Fibroblast of the aortic adventitia (primary cell): ENCODE measurements around the gene TRAF1. TPM values are rescaled to one million over a fixed set of nuclear protein-coding genes. Genes with fewer than 3 reads are reported as not detected.

Experiments
- DNase-seq: peaks from one replicate; pipeline ENCODE4 v3.0.0-alpha.2; 2010; ENCODE audit warnings: low read depth
- H3K4me3 ChIP-seq: 2 replicates; pipeline ENCODE4 v1.5.1; 2011; ENCODE audit warnings: low read depth, mild to moderate bottlenecking, control low read depth, low read length, moderate library complexity
- total RNA-seq: library from RNA; depleted of rRNA; stranded (reverse); fragments of >200 nt; gene quantifications from 2 replicates; pipeline ENCODE4 v1.2.3, GENCODE V29; 2012; ENCODE audit warnings: low replicate concordance
- TF ChIP-seq, protein P1 (sequence below): IDR thresholded peaks from 2 replicates; pipeline ENCODE4 v1.5.1; 2011; ENCODE audit warnings: mild to moderate bottlenecking, low read length, control low read depth, inconsistent platforms; ENCODE audit not compliant: insufficient read depth

TRAF1 gene
- total RNA-seq, 1 donor = 8.5 TPM

DNA sequence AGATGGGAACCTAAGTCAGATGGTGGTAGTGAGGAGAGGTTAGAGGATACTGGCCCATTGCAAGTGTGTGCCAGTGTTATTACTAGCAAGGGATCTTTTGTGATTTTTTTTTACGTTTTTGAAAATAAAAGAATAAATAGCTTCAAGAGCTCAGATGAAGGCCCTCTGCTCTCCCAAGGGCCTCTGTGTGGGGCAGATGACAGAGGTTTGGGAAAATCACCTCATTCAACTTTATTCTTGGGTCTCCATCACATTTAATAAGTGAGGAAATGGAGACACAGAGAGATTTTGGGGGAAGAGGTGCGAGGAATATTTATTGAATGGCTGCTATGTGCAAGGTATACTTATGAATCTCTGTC lies 10.1 kb upstream of the TRAF1 start:
- DNase-seq = no peak
- TF ChIP-seq, protein P1, sequence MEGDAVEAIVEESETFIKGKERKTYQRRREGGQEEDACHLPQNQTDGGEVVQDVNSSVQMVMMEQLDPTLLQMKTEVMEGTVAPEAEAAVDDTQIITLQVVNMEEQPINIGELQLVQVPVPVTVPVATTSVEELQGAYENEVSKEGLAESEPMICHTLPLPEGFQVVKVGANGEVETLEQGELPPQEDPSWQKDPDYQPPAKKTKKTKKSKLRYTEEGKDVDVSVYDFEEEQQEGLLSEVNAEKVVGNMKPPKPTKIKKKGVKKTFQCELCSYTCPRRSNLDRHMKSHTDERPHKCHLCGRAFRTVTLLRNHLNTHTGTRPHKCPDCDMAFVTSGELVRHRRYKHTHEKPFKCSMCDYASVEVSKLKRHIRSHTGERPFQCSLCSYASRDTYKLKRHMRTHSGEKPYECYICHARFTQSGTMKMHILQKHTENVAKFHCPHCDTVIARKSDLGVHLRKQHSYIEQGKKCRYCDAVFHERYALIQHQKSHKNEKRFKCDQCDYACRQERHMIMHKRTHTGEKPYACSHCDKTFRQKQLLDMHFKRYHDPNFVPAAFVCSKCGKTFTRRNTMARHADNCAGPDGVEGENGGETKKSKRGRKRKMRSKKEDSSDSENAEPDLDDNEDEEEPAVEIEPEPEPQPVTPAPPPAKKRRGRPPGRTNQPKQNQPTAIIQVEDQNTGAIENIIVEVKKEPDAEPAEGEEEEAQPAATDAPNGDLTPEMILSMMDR = no peak
- no peak overlapping the region for H3K4me3 ChIP-seq

DNA sequence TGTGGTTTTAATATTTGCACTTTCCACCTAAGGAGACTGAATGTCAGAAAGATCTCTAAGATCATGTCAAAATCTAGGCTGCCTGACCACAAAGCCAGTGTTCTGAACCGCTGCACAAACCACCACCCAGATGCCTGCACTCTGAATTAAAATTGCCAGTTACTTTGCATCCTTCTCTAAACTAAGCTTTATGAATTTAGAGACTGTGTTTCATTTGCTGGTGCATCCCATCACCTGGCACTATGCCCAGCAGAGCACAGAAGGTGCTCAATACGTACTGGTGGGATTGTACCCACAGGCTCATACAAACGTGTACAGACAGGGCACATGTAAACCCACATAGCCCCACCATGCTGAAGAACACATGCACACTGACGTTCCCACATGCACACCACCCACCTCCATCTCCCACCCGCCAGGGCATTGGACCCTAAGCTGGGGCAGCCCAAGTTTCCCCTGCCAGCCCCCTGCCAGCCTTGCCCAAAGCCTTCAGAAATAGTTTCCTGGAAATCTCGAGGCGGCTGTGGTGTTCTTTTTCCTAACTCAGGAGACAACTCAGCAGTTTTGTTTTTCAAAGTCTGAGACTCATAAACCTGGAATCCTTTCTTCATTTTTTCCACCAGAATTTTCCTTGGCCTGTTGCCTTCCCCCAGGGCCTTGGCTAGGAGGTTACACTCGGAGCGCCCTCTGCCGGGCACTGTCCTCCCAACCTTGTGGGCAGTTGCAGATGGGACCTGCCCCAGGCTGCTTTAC lies 9.6 kb upstream of the TRAF1 start:
- TF ChIP-seq, protein P1 = peak; percentile 91
- peak overlapping the region; percentile 63 for H3K4me3 ChIP-seq

DNA sequence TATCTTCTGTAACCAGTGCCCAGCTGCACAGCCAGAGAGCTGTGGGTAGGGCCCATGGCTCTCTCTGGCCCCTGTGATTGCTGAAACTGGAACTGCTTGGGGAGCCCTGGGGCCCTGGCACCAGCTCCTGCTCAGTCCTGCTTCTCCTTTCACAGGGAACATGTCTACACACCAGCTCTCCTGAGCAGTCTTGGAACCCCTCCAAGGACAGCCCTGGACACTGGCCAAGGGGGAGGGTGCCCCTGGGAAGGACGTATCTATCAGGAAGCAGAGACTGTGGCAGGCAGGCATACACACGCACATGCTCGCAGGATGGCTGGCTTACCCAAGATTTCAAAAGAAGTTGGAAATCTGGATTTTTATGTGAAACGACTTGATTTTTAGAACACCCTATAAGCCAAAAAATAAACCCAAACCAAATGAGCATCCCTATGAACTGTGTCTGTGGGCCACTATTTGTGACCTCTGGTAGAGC lies 8.8 kb upstream of the TRAF1 start:
- peak overlapping the region; percentile 63 for H3K4me3 ChIP-seq
- peak; percentile 97 for DNase-seq
- TF ChIP-seq, protein P1 = no peak

More for the DNA sequence above, 9.6 kb upstream of the TRAF1 start:
- peak; percentile 99 for DNase-seq

DNA sequence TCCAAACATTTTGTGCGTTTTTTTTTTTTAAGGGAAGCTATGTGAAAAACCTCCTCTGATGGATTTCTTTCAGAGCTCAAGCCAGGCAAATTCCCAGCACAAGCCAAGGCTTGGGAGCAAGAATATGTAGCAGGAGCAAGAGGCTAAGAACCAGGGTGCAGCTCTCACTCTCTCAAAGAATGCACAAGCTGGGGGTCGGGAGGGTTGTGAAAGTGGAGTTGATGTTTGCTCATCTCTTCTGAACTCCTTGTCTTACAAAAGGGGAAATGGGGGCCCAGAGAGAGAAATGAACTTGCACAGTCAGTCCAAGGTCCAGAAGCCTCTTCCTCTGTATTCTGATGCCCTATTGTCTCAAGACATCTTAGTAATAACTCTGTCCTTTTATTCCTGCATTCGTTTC lies 7.7 kb upstream of the TRAF1 start:
- DNase-seq = peak; percentile 44
- H3K4me3 ChIP-seq = no peak overlapping the region
- TF ChIP-seq, protein P1 = no peak

DNA sequence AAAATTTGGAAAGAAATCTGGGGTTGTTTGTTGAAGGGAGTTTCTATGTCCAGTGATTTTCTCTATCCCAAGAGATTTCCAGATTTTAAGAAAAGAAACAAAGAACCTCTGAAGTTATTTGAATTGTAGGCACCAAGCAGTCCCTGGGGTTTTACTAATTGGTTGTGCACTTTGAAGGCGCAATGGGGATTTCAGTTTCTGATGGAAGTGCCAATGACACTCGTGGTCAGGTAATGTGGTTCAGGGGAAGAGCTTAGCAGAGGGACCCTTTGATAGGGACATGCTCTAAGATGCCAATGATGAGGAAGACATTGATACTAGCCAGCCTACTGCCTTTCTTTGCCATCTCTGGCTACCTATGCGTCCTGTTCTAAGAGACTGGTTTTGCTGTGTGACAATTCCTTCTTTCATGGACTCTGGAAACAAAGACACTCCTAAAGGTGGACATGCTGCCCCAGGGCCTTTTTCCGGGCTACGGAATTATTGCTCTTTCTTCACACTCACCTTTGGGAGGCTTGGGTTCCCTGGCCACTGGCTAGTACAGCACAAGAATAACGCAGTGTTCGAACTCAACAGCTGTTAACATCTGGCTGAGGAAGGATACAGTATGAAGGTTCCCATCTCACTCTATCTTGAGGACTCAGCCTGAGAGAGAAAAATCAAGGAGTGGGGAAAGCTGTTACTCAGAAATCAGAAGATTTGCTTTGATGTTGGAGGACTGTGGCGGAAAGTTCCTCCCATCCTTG lies 6.9 kb upstream of the TRAF1 start:
- TF ChIP-seq, protein P1 = no peak
- DNase-seq = no peak
- no peak overlapping the region for H3K4me3 ChIP-seq

DNA sequence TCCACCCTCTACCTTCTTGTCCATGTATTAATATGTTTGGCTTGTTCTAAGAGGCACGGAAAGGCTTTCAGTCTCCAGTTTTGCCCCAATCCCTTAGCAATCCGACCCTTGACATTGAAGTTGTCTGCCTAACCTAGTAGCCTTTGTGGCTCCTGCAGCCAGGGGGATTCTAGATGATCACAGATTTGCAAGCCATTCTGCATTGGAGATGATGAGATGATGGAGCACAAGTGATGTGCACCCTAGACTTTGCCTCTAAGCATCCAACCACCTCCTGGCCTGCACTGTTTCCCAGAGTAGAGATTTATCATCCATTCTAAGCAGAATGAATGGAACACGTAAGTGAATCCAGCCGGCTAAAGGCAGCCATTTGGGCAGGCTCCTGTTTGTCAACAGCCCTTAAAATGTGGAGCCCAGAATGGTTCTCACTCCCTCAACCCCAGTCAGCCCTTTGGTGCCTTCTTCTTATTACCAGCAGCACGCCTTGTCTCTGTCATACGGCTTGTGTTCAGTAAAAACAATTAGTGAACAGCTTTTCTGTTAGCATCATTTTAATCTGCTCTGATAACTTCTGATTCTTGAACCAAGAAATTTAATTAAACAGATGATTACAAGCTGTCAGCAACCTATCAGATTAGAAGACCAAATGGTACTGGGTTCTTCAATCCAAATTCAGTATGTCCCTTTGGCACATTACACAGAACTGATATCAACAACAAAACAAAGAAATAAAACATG lies 5.7 kb upstream of the TRAF1 start:
- no peak overlapping the region for H3K4me3 ChIP-seq
- DNase-seq = no peak
- TF ChIP-seq, protein P1 = no peak
